Middle frontal gyrus (tissue), 1 donor: ENCODE results near the gene MEGF9.
"Not testable (repeated sequence)": the region's sequence is repeated elsewhere in the genome, so short reads cannot be mapped to it uniquely, and the experiment has no call there.

Source experiments
- DNase-seq: peaks from one replicate; pipeline ENCODE4 v3.0.0-alpha.2; 2015; ENCODE audit warnings: low spot score; ENCODE audit errors: extremely low spot score

Gene MEGF9

DNA sequence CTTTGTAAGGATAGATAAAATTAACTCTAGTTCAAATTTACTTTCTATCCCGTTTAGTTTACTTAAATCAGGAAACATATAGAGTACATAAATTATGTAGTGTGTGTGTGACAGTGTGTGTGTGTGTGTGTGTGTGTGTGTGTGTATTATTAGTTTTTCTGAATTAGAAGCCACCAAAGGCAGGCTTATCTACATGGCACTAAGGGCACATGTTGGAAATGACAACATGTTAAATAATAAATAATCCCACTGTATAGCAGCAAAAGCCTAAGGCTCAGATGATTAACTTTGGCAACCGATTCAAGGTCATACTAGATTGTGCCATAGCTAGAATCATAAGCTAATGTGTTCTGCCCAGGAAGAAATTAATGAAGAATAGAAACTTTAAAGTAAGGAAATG is 54.6 kb downstream of the MEGF9 start:
- no peak for DNase-seq

DNA sequence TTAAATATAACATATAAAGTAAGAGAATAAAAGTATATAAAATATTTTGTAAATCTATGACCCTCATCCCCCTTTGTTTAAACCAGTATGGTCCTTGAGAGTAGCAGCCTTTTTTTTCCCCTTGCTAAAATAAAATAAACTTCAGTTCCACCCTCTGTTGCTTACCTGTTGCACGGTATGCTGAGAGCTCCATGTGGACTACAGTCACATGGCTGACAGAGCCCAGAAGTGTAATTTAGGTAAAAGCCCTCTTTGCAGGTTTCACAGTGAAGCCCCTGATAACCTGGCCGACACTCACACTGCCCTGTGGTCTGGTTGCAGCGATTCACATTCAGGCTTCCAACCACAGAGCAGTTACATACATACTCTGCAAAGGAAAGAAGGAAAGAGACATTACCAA is 55.1 kb downstream of the MEGF9 start:
- DNase-seq = no peak

DNA sequence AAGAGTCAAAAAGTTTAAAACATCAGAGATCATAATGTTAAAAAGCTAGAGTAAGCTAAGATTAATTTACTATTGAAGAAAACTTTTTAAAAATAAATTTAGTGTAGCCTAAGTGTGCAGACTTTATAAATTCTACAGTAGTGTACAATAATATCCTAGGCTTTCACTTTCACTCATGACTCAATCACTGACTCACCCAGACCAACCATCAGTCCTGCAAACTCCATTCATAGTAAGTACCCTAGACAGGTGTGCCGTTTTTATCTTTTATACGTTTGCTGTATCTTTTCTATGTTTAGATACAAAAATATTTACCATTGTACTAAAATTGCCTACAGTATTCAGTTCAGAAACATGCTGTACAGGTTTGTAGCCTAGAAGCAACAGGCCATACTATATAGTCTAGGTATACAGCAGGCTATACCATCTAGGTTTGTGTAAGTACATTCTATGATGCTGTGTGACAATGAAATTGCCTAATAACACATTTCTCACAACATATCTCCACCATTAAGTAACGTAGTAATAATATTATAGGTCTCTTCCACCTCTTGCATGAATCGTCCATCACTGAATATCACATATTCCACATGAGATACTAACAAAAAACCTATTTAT is 59.2 kb downstream of the MEGF9 start:
- no peak for DNase-seq

DNA sequence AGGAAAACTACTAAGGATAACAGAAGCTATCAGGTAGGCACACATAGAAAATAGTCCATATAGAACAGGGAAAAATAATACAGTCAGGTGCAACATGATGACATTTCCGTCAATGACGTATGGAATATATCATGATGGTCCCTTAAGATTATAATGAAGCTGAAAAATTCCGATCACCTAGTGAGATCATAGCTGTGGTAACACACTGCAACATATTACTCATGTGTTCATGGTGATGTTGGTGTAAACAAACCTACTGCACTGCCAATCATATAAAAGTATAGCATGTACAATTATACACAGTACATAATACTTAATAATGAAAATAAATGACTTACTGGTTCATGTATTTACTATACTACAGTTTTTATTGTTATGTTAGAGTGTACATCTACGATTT is 60.0 kb downstream of the MEGF9 start:
- DNase-seq = no peak

DNA sequence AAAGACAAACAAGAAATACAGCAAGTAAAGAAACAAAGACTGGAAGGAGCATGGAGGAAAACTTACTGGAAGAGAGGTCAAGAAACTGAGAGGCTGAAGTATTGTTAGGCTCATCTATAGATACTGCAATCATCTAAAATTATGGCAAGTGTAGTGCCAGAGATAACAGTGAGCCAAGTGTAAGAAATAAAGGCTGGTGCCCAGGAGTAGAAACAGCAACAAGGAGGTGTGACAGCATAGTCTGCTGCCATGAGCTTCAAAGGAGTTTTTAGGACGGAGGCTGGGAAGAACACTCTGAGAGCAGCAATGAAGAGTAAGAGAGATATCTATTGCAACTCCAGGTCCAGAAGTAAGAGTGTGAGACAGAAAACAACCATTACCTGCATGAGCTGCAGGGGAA is 60.5 kb downstream of the MEGF9 start:
- DNase-seq = no peak

DNA sequence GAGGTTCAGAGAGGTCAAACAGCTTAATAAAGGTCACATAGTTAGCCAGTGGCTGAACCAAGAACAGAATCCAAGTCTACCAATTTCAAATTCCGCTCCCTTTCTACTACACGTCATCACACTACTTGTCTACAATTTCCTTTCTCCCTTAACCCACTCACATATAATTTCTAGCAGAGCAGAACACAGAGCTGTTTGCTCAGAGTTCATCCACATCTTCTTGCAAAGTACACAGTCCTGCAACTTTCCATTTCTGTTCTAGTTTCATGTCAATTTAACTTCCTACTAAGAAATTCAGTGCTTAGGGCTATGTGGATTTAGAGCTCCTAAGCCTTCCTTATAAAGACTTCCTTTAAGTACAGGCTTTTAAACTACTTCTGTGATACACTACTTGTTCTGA is 61.3 kb downstream of the MEGF9 start:
- DNase-seq = no peak

DNA sequence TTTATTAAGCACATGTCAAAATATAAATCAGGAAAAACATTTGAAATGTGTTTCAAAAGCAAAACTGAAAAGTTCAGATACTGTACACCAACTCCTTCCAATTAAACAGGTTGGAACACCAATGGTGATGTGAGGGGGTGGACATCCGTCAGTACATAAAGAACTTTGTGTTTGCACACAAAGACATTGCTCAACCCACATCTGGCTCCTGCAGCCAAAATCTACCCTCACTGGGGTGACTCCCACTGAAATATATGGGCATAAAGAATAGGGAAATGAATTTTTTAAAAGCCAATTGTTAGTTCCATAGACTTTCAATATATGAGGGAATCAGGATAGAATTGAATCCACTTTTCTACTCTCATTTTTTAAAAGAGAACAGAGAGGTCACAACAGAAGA is 63.9 kb downstream of the MEGF9 start:
- no peak for DNase-seq

DNA sequence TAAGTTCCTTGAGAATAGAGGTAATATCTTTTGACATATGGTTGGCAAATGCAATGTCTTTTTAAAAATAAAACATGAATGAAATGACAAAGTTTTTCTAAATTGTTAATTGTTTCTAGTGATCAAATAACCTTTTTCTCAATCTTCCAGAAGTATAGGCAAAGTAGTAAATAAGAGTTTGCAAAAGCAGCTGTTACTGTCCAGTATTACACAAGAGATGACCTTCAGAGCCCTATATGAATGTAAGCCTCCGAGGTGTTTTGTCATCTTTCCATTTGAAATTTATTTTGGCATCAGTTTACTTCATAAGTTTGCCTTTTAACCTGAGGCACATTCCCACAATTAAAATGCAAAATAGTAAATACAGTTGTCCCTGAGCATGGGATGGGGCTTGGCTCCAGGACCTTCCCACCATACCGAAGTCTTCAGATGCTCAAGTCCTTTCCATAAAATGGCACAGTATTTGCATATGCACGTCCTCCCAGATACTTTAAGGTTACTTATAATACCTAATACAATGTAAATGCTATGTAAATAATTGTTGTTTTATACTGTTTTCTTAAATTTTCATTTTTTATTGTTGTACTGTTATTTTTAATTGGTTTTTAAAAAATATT is 65.6 kb downstream of the MEGF9 start:
- no peak for DNase-seq

DNA sequence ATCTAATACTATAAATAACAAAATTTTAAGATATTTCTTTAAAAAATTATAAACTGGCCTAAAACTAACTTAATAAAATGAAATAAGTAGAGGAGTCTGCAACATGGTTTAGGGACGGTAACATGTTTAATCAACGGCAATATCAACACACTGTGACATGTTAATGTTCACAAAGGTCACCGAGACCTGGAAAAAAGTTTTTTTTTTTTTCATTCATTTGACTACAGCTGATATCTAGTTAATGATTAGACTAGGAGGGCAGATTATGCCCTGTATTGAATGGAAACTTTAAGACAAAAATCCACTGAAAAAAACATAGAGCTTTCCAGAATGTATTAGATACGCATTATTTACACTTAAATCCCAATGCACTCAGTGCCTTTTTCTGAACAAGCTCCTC is 67.3 kb downstream of the MEGF9 start:
- no peak for DNase-seq

DNA sequence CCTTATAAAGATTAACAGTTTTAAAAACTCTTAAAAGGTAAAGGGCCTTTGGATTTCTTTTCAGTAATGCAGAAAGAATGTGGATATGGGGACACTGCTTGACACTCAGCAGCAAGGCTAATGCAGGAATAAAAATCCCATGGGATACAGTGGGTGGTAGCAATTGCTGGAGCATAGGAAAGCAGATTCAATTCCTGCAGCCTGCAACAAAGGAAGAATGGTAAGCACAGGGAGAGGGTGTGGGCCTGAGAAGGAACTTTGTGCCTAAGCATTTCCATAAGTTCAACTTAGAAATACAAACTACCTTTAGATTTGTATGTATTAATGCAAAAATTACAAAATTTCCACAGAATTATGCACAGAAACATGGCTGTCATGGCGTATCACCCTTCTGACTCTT is 68.5 kb downstream of the MEGF9 start:
- DNase-seq = no peak

DNA sequence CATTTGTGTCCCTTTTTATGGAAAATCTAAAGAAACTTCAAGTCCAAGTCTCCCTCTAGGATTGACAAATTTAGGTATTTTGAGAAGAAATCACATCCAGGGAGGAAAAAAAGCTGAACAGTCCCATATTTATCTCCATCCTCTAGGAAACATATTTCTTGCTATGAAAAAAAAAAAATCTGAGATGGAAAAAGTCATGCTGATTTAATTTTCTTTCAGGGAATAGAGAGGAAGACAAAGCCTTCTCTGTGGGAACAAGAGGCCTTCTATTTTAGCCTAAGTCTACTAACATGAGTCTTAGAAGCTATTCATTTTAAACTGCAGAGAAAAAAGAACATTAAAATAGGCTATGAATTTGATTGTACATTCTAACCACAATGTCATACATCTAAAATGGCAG is 71.2 kb downstream of the MEGF9 start:
- DNase-seq = no peak

DNA sequence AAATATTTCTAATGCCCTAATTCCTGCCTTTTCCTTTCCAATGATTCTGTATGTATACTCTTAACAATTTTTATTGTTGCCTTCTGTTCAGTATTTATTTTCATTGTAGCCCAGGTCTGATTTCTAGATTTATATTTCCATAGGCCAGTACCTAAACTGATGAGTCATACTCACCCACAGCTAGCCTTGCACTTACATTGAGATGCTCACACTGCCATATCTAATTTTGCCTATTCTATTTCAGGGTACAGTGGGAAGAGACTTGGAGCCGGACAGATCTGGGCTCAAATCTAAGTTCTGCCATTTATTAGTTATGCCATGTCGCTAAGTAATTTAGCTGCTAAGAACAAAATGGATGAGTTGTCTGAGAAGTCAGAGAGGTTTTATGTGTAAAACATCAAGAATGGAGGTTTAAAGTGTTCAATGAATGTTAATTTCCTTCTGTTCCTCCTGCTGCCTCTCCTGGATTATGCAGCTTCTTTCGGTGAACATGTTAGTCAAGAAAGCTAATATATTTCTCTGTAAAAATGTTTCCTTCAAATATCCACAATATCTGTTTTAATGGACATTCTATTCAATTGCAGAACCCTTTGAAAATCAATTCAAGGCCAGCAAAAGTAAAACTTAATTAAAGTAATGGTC is 72.0 kb downstream of the MEGF9 start:
- no peak for DNase-seq

DNA sequence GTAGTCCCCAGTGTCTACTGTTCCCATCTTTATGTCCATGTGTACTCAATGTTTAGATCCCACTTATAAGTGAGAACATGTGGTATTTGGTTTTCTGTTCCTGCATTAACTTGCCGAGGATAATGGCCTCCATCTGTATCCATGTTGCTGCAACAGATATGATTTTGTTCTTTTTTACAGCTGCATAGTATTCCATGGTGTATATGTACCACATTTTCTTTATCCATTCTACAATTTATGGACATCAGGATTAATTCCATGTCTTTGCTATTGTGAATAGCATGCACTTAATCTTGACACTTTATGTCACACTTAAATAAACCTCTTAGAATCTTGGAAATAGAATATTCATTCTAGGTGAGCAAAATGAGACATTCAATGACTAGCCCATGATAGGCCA is 73.4 kb downstream of the MEGF9 start:
- DNase-seq = not testable (repeated sequence)

DNA sequence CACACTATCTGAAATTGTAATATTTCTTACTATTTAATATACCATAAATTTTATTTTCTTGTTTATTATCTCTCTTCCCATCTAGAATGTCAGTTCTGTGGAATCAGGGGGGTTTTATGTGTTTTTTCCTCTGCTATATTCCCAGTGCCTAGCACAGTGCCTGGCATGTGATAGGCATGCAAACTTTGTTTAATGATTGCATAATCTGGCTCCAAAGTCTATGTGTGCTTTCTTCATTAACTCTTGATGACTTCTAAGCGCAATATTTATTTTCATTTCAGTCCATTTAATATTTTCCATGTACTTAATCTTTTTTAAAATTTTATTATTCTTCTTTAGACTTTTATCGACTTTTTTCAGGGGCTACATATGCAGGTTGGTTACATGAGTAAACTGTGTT is 73.9 kb downstream of the MEGF9 start:
- no peak for DNase-seq

DNA sequence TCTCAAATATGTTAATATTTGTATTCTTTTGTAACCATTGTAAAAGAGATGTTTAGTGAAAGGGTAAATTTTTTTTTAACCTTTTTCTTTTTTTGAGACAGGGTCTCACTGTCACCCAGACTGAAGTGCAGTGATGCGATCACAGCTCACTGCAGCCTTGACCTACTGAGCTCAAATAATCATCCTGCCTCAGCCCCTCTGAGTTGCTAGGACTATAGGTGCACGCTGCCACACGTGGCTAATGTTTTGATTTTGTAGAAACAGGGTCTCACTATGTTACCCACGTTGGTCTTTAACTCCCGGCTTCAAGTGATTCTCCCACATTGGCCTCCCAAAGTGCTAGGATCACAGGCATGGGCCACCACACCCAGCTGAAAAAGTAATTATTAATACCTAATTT is 76.4 kb downstream of the MEGF9 start:
- no peak for DNase-seq

DNA sequence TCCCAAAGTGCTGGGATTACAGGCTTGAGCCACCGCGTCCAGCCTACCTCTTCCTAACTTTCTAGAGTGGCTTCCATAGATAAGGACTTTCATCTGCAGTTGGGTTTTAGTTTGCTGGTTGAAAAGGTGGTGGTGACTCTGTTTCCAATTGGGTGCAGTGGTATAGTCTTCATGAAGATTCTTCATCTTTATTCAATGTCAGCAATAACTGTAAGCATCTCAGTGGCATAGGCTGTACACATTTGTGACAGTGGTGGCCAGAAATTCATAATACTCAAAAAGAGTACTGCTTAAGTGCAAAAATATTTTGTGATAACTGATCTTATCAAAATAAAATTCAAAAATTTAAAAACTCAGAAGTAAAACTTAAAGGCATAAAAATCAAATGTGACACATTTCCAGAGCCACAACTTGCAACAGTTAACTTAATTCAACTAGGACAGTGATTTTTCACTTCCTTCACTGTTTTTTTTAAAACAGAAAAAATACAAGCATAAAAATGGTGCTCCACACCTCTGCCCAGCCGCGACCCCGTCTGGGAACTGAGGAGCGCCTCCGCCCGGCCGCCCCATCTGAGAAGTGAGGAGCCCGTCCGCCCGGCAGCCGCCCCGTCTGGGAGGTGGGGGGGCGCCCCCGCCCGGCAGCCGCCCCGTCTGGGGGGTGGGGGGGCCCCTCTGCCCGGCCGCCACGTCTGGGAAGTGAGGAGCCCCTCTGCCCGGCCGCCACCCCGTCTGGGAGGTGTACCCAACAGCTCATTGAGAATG is 77.9 kb downstream of the MEGF9 start:
- DNase-seq = no peak

DNA sequence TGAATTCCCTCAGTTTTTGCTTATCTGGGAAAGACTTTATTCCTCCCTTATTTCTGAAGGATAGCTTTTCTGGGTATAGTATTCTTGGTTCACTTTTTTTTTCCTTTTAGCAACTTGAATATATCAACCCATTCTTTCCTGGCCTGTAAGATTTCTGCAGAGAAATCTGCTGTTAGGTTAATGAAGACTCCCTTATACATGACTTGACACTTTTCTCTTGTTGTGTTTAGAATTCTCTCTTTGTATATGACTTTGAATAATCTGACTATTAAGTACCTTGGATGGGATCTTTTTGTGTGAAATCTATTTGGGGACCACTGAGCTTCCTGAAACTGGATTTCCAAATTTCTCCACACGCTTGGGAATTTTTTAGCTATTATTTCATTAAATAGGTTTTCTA is 79.3 kb downstream of the MEGF9 start:
- no peak for DNase-seq

DNA sequence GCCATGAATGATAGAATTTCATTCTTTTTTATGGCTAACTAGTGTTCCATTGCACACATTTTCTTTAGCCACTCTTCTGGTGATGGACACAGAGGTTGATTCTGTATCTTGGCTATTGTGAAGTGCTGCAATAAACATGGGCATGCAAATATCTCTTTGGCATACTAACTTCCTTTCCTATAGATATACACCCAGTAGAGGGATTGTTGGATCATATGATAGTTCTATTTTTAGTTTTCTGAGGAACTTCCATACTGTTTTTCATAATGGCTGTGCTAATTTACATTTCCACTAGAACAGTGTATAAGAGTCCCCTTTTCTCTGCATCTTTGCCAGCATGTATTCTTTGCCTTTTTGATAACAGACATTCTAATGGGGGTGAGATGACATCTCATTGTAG is 83.9 kb downstream of the MEGF9 start:
- DNase-seq = no peak

DNA sequence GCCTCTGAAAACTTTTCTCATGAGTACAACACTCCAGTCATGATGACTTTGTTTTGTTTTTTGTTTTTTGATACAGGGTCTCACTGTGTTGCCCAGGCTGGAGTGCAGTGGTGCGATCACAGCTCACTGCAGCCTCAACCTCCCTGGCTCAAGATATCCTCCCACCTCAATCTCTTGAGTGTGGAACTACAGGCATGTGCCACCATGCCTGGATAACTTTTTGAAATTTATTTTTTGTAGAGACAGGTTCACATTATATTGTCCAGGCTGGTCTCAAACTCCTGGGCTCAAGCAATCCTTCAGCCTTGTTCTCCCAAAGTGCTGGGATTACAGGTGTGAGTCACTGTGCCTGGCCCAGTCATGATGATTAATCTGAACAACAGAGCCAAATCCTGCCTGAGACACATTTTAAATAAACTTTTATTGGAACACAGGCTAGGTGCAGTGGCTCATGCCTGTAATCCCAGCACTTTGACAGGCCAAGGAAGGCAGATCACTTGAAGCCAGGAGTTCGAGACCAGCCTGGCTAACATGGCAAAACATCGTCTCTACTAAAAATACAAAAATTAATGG is 85.3 kb downstream of the MEGF9 start:
- DNase-seq = not testable (repeated sequence)

DNA sequence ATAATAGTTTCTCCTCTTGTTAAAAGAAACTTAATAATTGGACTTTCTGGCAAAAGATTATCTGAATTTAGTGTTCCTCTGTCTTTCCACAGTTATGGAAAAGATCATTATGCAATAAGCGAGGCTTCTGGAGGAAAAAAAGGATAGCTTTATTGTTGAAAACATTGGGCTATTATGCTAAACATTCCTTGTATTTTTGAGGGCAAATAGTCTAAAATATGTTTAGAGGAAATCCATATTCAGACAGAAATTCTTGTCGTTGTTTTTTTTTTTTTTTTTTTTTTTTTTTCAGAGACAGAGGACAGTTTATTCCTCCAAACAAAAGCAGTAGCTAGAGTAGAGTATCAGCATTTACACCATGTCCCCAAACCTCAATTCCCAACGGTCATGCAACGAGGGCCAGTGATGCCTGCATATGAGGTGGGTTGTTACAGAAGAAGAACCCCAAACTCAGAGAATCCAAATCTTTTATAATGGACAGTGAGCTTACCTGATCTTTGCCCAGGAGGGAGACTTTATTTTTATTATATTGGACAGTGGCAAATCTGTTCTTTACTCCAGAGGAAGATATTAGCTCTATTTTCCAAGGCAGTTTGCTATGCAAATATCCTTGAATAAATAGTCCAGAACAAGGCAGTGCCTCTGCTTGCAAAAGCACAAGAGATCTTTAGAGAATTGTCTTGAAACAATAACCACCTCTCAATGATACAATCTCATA is 85.9 kb downstream of the MEGF9 start:
- no peak for DNase-seq

DNA sequence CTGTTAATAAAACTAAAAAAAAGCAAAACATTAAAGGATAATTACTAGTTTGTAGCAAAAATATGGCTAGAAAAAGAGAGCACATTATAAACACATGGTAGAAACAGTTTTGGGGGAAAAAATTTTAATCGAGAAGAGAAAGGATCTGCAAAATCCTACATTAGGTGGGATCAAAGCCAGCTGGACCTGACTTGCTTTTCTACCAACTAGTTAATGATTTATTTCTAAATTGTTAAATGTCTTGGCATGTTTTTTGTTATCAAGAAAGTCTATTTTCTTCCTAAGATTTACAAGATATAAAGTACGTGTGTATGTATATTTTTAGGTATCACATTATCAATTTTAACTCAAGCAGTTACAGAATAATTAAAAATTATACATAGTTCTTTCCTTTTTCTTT is 87.2 kb downstream of the MEGF9 start:
- DNase-seq = no peak
